ENCODE measurements around the gene TMEM255B.

DNA sequence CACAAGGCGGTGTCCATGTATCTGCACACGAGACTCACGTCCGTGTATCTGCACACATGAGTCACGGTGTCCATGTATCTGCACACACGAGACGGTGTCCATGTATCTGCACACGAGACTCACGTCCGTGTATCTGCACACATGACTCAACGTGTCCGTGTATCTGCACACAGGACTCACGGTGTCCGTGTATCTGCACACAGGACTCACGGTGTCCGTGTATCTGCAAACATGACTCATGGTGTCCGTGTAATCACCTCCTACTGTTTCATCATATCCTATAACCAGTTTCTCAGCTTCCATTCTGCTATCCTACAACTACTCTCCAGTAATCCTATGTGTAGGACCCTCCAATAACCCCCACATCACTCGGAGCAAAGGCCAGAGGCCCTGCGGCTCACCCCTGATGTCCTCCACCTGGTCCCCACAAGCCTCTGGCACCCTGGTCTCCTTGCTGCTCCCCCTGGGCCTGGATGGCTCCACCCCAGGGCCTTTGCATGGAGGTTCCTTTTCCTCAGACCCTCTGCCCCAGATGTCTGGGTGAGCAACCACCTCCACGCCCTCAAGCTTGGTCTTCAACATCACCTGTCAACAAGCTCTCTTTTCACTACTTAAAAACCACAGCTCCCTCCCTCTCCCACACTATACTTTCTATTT lies 2.5 kb upstream of the TMEM255B start:
- TF ChIP-seq, protein P1, sequence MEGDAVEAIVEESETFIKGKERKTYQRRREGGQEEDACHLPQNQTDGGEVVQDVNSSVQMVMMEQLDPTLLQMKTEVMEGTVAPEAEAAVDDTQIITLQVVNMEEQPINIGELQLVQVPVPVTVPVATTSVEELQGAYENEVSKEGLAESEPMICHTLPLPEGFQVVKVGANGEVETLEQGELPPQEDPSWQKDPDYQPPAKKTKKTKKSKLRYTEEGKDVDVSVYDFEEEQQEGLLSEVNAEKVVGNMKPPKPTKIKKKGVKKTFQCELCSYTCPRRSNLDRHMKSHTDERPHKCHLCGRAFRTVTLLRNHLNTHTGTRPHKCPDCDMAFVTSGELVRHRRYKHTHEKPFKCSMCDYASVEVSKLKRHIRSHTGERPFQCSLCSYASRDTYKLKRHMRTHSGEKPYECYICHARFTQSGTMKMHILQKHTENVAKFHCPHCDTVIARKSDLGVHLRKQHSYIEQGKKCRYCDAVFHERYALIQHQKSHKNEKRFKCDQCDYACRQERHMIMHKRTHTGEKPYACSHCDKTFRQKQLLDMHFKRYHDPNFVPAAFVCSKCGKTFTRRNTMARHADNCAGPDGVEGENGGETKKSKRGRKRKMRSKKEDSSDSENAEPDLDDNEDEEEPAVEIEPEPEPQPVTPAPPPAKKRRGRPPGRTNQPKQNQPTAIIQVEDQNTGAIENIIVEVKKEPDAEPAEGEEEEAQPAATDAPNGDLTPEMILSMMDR (IDR thresholded peaks at IDR 0.05; ENCODE audit: low read length): no peak
- no peak for TF ChIP-seq EZH2 (IDR thresholded peaks at IDR 0.05; ENCODE audit: borderline replicate concordance, low read length)

Measured in OCI-LY1 (cell line).